GM18511 (cell line): ENCODE measurements around the gene RBFA.
A peak's percentile ranks its signal among the peaks of the same experiment; 100 is the strongest.
"Not testable (repeated sequence)": the region's sequence is repeated elsewhere in the genome, so short reads cannot be mapped to it uniquely, and the experiment has no call there.

ENCODE experiments used
- ATAC-seq: cut with Tn5 transposase; IDR thresholded peaks from one replicate; pipeline ENCODE4 v1.9.1; 2021; ENCODE audit warnings: mild to moderate bottlenecking, moderate library complexity; ENCODE audit not compliant: unreplicated experiment

Gene RBFA, protein sequence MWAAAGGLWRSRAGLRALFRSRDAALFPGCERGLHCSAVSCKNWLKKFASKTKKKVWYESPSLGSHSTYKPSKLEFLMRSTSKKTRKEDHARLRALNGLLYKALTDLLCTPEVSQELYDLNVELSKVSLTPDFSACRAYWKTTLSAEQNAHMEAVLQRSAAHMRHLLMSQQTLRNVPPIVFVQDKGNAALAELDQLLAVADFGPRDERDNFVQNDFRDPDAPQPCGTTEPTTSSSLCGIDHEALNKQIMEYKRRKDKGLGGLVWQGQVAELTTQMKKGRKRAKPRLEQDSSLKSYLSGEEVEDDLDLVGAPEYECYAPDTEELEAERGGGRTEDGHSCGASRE

DNA sequence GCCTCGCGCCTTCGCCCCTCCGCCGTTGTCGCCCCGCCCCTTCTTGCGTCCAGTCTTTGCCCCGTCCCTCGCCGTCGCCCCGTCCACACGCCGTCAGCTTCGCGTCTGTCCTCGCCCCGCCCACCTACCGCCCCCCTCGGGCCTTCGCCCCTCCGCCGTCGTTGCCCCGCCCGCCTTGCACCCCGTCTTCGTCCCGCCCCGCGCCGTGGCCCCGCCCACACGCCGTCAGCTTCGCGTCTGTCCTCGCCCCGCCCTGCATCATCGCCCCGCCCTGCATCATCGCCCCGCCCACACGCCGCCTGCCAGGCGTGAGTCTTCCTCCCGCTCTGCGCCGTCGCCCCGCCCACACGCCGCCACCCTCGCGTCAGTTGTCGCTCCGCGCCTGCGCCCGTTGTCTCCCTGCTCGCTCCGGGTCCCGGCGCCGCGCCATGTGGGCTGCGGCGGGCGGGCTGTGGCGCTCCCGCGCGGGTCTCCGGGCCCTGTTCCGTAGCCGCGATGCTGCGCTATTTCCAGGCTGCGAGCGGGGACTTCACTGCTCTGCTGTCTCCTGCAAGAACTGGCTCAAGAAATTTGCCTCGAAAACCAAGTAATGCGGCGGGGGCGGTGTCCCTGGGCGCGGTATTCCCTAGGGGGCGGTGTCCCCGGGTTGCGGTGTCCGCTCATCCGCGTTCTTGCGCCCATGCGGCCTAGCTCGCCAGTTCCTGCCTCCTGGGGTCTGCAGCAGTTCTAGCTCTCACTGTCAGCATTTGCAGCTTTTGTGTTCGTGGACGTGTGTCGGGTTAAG is at the start of gene RBFA:
TSS of gene RBFA (plus strand) at position 367 of the 784 bp plus-strand sequence. CDS start at position 429, 62 bp downstream.
- peak; percentile 76 for ATAC-seq

DNA sequence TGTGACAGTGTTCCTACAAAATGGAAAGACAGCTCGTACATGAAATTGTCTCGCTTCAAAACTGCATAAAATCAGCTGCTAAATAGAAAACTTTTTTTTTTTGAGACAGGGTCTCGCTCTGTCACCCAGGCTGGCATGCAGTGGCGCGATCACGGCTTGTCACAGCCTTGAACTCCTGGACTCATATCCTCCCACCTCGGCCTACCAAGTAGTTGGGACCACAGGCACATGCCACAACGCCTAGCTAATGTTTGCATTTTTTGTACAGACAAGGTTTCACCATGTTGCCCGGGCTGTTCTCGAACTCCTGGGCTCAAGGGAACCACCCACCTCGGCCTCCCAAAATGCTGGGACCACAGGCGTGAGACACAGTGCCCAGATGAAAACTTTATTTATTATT is 49.1 kb upstream of the RBFA start:
- no peak for ATAC-seq

DNA sequence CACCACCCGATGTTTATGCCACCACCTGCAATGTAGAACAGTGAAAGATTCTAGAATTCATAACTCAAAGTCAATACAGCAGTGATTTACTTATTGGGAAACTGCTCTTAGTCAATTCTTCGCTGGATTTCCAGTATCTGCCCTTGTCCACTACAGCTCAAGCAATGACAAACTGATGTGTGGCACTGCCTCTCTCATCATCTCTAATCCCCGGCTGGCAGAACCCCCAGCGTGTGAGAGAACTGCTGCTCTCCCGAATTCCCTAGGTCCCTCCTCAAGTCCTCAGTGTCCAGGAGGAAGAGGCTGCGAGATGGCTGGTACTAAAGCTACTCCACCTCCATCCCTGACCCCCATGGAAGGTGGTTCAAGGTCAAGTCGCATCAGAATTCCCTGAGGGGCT is 47.5 kb upstream of the RBFA start:
- no peak for ATAC-seq

DNA sequence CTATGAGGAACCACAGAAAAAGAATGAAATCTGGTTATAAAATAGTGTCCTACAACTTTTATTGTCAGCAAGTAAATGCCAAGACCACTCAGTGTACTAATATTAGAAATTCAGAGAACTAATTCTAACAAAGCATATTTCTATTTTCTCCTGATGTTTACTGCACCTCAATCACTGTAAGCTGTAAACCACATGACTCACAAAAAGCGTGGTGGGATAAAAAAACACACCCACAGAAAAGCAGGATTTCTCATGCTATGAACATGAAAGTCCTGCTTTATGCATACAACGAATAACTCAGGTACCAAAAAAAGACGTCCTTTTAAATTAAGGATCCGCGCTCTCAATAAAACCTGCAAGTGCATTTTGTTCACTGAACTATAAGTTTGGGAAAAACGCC is 46.7 kb upstream of the RBFA start:
- no peak for ATAC-seq

DNA sequence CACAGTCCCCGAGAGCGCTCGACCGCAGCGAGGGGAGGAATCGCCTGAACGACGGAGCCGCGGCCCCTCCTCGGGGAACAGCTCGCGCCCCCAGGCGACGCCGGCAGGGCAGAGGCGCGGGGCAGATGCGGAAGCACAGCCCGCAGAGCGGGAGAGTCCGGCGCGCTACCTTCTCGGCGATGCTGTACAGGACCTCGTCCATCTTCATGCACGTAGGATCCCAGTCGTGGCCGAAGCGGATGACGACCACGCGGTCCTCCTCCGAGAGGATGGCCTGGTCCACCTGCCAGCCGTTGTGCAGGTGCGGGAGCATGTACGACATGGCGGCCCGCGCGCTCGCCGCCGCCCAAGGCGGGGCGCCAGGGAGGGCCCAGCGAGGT is 46.2 kb upstream of the RBFA start:
- peak; percentile 70 for ATAC-seq

DNA sequence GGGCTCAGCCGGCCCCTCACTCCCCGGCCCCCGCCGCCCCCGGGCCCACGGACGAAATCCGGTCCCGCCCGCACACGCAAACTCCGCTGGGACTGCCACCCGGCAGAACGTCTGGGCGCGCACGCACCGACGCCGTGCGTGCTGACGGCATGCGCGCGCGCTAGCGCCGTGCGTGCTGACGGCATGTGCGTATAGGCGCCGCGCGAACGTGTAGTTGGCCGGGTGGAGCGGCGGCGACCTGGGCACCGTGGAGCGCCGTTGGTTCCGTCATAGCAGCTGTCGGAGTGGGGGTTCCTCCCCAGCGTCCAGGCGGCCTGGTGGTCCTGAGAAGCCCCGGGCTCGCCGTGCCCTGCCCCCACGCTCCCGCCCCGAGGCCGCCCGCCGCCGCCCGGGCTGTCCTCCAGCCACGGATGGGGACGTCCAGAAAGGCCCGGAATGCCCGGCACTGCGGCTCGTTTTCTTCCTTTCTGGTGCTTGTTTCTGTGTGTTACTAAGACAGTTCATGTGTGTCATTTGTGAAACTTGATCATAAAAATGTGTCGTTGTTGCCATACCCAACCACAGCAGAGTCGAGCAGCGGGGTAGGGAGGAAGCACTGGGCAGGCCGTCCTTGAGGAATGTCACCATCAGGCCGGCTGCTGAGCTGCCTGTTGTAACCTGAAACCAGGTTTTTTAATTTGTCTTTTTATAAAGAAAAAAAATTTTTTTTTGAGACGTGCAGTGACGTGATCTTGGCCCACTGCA is 45.6 kb upstream of the RBFA start, which contains the start of gene TXNL4A:
TSS of gene TXNL4A (minus strand) at position 113 of the 744 bp plus-strand sequence. CDS start 171 bp downstream, outside the sequence.
- peak; percentile 98 for ATAC-seq

DNA sequence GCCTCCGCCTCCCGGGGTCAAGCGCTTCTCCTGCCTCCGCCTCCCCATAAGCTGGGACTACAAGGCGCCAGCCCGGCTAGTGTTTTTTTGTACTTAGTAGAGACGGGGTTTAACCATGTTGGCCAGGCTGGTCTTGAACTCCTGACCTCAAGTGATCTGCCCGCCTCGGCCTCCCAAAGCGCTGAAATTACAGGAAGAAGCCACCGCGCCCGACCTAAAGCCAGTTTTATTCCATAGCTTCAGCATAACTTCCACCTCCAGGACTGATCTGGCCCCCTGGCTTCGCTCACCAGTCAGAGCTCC is 45.1 kb upstream of the RBFA start:
- ATAC-seq: peak; percentile 4

DNA sequence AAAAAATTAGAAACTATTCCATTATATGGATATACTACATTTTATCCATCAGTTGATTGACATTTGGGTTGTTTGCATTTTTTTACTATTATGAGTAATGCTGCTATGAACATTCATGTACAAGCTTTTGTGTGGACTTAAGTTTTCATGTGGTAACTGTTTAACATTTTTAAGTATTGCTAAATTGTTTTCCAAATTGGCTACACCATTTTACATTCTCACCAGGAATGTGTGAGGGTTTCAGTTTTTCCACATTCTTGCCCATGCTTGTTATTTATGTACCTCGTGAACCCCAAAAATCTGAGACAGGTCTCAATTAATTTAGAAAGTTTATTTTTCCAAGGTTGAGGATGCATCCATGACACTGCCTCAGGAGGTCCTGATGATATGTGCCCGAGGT is 42.7 kb upstream of the RBFA start:
- ATAC-seq: no peak

DNA sequence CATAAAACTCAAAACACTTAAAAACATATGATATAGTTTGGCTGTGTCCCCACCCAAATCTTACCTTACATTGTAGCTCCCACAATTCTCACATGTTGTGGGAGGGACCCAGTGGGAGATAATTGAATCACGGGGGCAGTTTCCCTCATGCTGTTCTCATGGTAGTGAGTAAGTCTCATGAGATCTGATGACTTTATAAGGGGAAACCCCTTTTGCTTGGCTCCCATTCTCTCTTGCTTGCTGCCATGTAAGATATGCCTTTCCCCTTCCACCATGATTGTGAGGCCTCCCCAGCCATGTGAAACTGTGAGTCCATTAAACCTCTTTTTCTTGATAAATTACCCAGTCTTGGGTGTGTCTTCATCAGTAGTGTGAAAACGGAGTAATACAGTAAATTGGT is 34.5 kb upstream of the RBFA start:
- not testable (repeated sequence) for ATAC-seq

DNA sequence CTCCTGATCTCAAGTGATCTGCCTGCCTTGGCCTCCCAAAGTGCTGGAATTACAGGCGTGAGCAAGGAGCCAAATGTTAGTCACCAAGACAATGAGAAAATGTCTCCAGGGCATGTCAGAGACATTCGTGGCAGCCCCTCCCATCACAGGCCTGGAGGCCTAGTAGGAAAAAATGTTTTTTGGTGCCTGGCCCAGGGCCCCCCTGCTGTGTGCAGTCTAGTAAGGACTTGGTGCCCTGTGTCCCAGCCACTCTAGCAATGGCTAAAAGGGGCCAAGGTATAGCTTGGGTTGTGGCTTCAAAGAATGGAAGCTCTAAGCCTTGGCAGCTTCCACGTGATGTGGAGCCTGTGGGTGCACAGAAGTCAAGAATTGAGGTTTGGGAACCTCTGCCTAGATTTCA is 33.4 kb upstream of the RBFA start:
- no peak for ATAC-seq

DNA sequence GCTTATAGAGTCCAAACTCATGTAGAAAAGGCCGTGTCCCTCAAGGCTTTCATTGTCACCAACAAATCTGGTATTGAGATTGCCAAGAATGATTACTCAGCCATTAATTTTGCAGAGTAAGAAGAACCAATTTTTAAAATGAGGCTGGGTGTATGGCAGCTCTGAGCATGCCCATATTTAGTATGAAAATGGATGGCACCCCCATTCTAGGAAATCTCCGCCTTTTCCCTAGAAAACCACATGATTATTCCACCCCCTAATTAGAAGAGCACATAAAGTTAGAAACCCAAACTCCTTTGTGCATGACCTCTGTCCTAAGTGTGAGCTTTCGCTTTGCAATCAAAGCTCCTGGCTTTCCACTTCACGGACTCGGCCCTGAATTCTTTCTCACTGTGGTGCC is 31.8 kb upstream of the RBFA start:
- no peak for ATAC-seq

DNA sequence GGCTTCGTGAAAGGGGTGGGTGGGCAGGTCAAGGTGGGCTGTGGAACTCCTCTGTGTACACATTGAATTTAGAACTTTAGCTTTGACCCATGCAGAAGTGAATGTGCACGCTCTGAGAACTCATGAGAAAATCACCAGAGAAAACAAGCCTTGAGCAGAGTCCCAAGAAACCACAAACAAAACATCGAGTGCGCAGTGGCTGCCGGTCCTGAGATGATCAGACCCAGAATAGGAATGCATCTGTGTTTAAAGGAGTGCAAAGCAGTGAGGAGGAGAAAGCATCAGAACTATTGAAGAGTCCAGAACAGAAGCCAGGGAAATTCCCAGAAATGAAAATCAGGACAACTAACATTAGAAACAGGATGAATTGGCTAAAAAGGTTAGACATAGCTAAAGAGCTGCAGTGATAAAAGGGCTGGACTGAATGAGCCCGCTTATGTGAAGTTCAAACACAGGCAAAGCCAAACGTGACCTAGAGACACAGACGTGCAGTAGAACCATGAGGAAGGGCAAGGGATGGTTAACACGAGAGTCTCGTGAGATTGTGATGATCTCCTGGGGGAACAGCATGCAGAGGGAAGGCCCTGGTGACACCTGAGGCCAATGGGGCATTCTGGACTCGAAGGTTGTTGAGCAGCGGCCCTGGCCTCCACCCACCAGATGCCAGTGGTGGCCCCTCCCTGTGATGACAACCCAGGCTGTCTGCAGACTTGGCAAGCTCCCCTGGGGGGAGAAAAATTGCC is 29.5 kb upstream of the RBFA start:
- ATAC-seq: no peak

DNA sequence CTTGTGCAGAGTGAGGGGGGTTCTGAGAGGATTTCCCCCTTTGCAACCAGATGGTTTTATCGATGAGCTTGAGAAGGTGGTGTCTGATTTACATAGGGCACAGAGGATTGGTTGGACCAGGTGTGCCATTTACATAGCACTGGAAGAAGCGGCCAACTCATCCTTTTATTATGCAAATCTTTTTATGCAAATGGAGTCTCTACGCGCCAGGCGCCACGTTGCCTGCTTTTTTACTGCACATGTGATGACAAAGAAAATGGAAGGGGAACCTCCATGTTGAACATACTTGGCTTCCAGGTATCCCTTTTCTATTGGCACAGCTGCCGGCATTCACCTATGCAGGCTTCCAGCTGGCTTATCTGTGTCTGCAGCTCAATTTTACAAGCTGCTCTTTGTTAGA is 27.5 kb upstream of the RBFA start:
- no peak for ATAC-seq

DNA sequence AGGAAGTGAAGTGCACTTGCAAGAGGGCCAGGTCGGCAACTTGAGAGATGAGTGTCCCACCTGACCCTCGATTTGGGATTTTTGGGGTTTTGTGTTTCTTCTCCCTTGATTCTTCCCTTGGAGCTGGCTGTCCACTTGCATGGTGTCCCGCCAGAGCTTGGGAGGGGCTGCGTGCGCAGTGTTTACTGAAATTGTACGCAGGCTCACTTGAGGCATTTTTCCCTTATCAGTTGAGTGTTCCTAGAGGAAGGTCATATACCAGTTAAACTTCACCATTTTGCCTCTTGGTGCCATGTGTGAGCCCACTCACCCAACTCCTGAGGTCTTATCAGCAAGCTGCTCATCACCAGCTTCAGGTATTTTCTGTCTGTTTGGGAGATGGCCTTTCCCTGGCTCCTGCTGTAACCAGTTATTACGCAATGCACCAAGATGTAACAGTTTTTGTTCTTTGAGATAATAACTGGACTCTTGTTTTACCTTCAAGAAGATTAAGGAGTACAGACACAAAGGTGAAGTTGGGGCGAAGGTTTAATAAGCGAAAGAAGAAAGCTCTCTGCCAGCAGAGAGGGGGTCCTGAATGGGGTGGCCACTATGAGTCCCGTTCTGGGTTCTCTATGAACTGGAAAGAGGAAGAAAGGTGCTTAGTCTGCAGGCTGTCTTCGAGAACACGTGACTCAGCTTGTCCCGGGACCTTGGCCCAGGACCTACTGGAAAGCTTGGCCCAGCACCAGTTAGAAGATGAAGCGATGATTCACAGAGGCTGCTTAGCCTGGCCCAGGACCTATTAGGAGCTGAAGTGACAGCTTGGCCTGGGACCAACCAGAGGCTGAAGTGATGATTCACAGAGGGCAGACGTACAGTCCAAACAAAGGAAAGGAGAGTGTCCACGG is 24.3 kb upstream of the RBFA start:
- ATAC-seq: no peak

DNA sequence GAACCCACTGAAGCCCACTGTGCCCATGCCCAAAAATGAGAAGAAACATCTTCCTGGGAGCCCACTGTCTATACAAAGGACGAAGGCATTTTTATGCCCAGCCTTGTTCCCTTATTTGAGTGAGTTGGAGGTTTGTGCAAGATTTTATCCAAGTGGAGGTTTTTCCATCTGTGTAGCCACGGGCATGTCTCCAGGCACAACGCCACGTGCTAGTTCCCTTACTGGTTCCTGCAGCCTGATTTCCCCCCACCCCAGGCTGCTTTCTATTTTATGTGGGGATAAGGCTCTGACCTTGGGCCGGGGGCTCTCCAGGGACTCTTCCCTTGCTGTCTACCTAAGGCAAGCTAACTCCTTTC is 23.7 kb upstream of the RBFA start:
- no peak for ATAC-seq

DNA sequence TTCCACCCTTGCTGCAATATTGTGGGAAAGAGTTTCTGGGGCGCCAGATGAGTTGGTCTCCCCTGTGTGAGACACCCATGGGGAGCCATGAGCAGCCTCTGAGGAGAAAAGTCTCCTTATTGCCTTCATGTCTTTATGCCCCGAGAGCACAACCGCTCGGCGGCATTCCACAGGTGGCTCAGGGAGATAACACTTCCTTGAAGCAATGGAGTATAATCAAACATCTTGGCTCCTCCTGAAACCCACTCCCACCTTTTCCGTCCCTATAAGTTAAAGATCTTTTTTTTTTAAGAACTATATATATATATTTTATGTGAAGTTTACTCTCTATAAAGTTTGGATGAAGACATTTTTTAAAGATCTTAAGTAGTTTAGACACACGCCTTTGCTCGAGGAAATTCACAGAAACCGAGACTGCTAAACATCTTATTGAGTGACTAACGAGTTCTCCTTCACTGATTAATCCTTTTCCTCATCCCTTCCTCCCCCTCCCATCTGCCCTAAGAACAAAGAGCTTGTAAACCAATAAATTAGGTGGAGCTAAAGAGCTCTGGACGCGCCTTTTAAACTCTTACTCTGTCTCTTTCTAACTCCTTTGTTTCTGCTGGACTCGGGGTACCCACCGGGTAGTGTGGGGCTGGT is 22.6 kb upstream of the RBFA start:
- ATAC-seq: not testable (repeated sequence)

DNA sequence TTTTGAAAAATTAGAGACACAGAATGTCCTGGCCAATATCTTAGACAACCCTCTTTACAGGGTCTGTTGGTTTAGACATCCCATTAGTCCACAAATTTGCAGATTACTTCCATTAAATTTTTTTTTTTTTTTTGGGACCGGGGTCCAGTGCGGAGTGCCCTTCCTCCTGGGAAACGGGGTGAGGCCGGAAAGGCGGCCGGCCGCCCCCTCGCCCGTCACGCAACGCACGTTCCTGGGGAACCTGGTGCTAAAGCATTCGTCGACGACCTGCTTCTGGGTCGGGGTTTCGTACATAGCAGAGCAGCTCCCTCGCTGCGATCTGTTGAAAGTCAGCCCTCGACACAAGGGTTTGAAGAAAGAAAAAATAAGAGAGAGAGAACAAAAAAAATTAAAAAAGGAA is 21.5 kb upstream of the RBFA start:
- ATAC-seq: no peak

DNA sequence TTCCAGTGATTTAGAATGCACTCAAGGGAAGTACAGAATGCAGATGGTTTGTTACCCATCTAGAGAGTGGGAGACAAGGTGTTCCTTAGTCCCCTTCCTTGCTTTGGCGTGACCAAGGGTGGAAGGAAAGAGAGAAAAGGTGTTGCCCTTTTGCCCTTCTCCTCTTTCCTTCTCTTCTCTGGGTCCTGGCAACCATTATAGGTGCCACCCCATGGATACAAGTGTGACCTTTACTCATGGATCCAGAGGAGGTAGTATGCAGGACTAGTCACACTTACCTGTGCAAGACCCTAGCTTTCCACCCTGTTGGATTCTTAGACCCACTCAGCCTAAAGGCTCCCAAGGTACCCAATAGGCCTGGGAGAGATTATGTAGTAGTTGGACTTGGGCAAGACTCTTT is 11.6 kb upstream of the RBFA start:
- ATAC-seq: no peak

DNA sequence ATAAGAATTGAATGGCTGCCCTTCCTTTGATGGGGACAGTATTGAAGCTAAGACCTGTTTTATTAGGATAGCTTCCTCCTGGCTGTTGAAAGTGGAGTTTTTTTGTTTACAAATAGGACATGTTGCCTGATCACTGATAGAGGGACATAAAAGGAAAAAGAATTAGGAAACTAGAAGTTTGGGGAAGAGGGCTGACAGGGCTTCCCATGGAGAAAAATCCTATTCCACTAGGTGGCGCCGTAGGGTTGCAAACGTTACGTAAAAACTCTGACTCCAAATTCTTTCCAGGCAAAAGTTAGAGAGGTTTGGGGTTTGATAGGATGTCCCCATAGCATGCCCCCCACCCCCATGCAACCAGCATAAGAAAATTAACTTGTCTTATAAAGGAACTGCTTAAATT is 11.1 kb upstream of the RBFA start:
- no peak for ATAC-seq

DNA sequence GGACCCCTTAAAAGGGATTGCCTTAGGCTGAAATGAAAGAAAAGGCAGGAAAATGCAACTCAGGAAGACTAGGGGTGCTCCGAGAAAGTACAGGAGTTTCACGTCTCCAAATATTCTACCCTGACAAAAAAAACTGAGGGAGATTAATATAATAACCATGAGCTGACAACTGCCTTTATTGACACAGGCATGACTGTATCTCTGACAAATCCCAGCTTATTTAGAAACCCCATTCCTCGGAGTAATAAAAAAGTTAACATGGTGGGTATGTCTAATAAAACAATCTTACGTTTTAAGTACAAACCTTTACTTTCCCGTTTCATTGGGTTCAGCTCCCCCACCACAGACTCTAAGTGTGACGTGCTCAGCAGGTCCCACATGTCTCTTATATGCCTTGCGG is 7.9 kb upstream of the RBFA start:
- no peak for ATAC-seq
